ENCODE results near the gene PERM1.

Gene PERM1

GRCh38 chr1:936348-937264, 45.3 kb downstream of the PERM1 start:
- DNase-seq (ENCODE audit: low read depth in 2 of 3, low spot score in 1 of 3), result no peak

- DNase-seq (ENCODE audit: low read depth in 2 of 3, low spot score in 1 of 3), result no peak
These were observed 46.1 kb downstream of the PERM1 start for GRCh38 chr1:935751-936231.

GRCh38 chr1:934991-935750, 46.7 kb downstream of the PERM1 start:
- no peak for DNase-seq (ENCODE audit: low read depth in 2 of 3, low spot score in 1 of 3)

GRCh38 chr1:933603-933940, 48.3 kb downstream of the PERM1 start:
- no peak for DNase-seq (ENCODE audit: low read depth in 2 of 3, low spot score in 1 of 3)

GRCh38 chr1:932776-933602, 48.9 kb downstream of the PERM1 start:
- no peak for DNase-seq (ENCODE audit: low read depth in 2 of 3, low spot score in 1 of 3)

GRCh38 chr1:932173-932510, 49.8 kb downstream of the PERM1 start:
- no peak for DNase-seq (ENCODE audit: low read depth in 2 of 3, low spot score in 1 of 3)

- no peak for DNase-seq (ENCODE audit: low read depth in 2 of 3, low spot score in 1 of 3)
These were observed 50.3 kb downstream of the PERM1 start for GRCh38 chr1:931380-932172.

- no peak for DNase-seq (ENCODE audit: low read depth in 2 of 3, low spot score in 1 of 3)
These were observed 51.2 kb downstream of the PERM1 start for GRCh38 chr1:930633-931138.

- no peak for DNase-seq (ENCODE audit: low read depth in 2 of 3, low spot score in 1 of 3)
These were observed 51.9 kb downstream of the PERM1 start for GRCh38 chr1:929712-930632.

- no peak for DNase-seq (ENCODE audit: low read depth in 2 of 3, low spot score in 1 of 3)
These were observed 52.9 kb downstream of the PERM1 start for GRCh38 chr1:928825-929661.

GRCh38 chr1:927748-928147, 54.1 kb downstream of the PERM1 start:
- DNase-seq (ENCODE audit: low read depth in 2 of 3, low spot score in 1 of 3), result no peak

- no peak for DNase-seq (ENCODE audit: low read depth in 2 of 3, low spot score in 1 of 3)
These were observed 54.7 kb downstream of the PERM1 start for GRCh38 chr1:927234-927633.

GRCh38 chr1:925561-926421, 56.1 kb downstream of the PERM1 start:
- no peak for DNase-seq (ENCODE audit: low read depth in 2 of 3, low spot score in 1 of 3)

Data from stimulated activated CD4-positive, alpha-beta T cell treated with anti-CD3 and anti-CD28 coated beads, Interleukin-12 subunit alpha, Interleukin-12 subunit beta, amount 100 ng/mL, for 48 hours (primary cell).